ENCODE measurements around the gene WDPCP. TPM values are rescaled to one million over a fixed set of nuclear protein-coding genes. Genes with fewer than 3 reads are reported as not detected.
"Not testable (repeated sequence)": the region's sequence is repeated elsewhere in the genome, so short reads cannot be mapped to it uniquely, and the experiment has no call there.

Gene WDPCP
- total RNA-seq, 2 experiments from 2014 or later: 14.8 to 29.3 TPM

DNA sequence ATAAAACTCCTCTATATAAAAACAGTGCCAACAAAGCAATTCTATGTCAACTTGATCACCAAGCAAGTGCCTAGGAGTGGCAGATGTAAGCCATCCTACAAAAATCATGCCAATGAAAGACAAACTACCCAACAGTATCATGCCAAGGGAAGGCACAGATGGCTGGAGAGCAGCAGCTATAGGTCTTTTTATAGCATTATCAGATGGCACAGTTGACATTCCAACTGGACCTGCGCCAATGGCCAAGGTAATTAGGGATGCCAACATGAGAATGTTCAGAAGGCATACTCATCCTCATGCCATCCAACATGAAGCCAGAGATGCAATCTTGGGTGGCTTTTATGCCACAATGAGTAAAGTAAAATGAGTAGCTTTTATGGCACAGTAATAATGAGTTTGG, 300.3 kb downstream of the WDPCP start:
- Histone ChIP-seq H3K4me1 (ENCODE audit: insufficient read depth, low read length, poor library complexity, severe bottlenecking) (no peaks in the 10 kb centered on the region), H2AFZ (ENCODE audit: low read length) (no peak overlapping the region), H3K9me3 (ENCODE audit: low read length) (no peaks in the 10 kb centered on the region), H4K20me1 (ENCODE audit: insufficient read depth, low read length) (no peaks in the 10 kb centered on the region), H3K36me3 (ENCODE audit: insufficient read depth, low read length) (no peaks in the 10 kb centered on the region), H3K27ac (ENCODE audit: low read depth, low read length, poor library complexity, severe bottlenecking) (no peak overlapping the region), H3K4me2 (ENCODE audit: low read length) (no peak overlapping the region), H3K4me3 (ENCODE audit: low read depth, low read length, poor library complexity, severe bottlenecking) (no peak overlapping the region), H3K9me2 (ENCODE audit: insufficient read depth, low read length) (no peaks in the 10 kb centered on the region), H3K79me2 (ENCODE audit: insufficient read depth, low read depth, low read length) (no peaks in the 10 kb centered on the region)
- BruUV-seq (replicated peaks): no TSS peak
- ChIA-PET CTCF (ENCODE audit: unreplicated experiment) (no interaction called here), POLR2A (no interaction called here)
- DNase-seq (ENCODE audit: low spot score): no peak
- no peak for TF ChIP-seq EZH2phosphoT487 (IDR thresholded peaks at IDR 0.05; ENCODE audit: borderline replicate concordance, low read depth, low read length)
- TF ChIP-seq, protein P1, sequence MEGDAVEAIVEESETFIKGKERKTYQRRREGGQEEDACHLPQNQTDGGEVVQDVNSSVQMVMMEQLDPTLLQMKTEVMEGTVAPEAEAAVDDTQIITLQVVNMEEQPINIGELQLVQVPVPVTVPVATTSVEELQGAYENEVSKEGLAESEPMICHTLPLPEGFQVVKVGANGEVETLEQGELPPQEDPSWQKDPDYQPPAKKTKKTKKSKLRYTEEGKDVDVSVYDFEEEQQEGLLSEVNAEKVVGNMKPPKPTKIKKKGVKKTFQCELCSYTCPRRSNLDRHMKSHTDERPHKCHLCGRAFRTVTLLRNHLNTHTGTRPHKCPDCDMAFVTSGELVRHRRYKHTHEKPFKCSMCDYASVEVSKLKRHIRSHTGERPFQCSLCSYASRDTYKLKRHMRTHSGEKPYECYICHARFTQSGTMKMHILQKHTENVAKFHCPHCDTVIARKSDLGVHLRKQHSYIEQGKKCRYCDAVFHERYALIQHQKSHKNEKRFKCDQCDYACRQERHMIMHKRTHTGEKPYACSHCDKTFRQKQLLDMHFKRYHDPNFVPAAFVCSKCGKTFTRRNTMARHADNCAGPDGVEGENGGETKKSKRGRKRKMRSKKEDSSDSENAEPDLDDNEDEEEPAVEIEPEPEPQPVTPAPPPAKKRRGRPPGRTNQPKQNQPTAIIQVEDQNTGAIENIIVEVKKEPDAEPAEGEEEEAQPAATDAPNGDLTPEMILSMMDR (conservative IDR thresholded peaks at IDR 0.05; ENCODE audit: low read length): no peak
- intact Hi-C loops (cut with micrococcal nuclease; ENCODE audit: unreplicated experiment): no loop called here

DNA sequence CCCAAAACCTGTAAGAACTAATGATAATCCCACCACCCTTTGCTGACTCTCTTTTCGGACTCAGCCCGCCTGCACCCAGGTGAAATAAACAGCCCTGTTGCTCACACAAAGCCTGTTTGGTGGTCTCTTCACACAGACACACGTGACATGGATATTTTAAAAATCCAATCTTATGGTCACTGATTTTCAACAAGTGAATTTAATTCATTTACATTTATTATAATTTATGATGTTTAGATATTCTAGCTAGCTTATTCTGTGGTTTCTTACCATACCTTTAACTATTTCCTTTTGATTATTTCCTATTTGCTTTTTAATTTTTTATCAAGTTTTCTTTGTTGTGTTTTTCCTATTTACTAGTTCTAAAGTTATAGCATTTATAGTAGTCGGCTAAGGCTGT, 301.8 kb downstream of the WDPCP start:
- BruUV-seq (replicated peaks); H4K20me1 ChIP-seq (ENCODE audit: insufficient read depth, low read length); H3K27ac ChIP-seq (ENCODE audit: low read depth, low read length, poor library complexity, severe bottlenecking); H3K79me2 ChIP-seq (ENCODE audit: insufficient read depth, low read depth, low read length); H3K4me2 ChIP-seq (ENCODE audit: low read length); H2AFZ ChIP-seq (ENCODE audit: low read length); H3K36me3 ChIP-seq (ENCODE audit: insufficient read depth, low read length); H3K4me1 ChIP-seq (ENCODE audit: insufficient read depth, low read length, poor library complexity, severe bottlenecking); H3K4me3 ChIP-seq (ENCODE audit: low read depth, low read length, poor library complexity, severe bottlenecking); intact Hi-C loops (cut with micrococcal nuclease; ENCODE audit: unreplicated experiment); DNase-seq (ENCODE audit: low spot score); H3K9me2 ChIP-seq (ENCODE audit: insufficient read depth, low read length); H3K9me3 ChIP-seq (ENCODE audit: low read length); CTCF ChIA-PET (ENCODE audit: unreplicated experiment): not testable (repeated sequence)
- POLR2A ChIA-PET: interaction anchor here (0.7 kb wide), 1 partner anchor 75 kb away, joined by 3 read pairs; no protein-coding TSS in a partner anchor

DNA sequence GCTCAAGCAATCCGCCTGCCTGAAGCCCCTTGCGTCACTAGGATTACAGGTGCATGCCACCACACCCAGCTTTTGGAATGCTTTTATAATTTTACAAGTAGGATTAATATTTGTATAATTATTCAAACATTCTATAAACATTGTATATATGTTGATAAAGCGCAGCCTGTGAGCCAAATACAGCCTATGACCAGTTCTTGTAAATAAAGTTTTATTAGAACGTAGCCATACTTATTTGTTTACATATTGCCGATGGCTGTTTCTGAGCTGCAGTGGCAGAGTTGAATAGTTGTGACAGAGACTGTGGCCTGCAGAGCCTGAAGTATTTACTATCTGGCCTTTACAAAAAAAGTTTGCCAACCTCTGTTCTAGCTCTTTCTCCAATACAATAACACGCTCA, 305.0 kb downstream of the WDPCP start:
- BruUV-seq (replicated peaks): no TSS peak
- H3K27ac ChIP-seq (ENCODE audit: low read depth, low read length, poor library complexity, severe bottlenecking): no peak overlapping the region
- TF ChIP-seq, protein P1 (conservative IDR thresholded peaks at IDR 0.05; ENCODE audit: low read length): no peak
- TF ChIP-seq EZH2phosphoT487 (IDR thresholded peaks at IDR 0.05; ENCODE audit: borderline replicate concordance, low read depth, low read length): no peak
- ChIA-PET POLR2A (no interaction called here), CTCF (ENCODE audit: unreplicated experiment) (no interaction called here)
- H3K36me3 ChIP-seq (ENCODE audit: insufficient read depth, low read length): no peaks in the 10 kb centered on the region
- DNase-seq (ENCODE audit: low spot score): no peak
- no peaks in the 10 kb centered on the region for H3K9me2 ChIP-seq (ENCODE audit: insufficient read depth, low read length)
- no peaks in the 10 kb centered on the region for H3K79me2 ChIP-seq (ENCODE audit: insufficient read depth, low read depth, low read length)
- intact Hi-C loops (cut with micrococcal nuclease; ENCODE audit: unreplicated experiment): no loop called here
- H4K20me1 ChIP-seq (ENCODE audit: insufficient read depth, low read length): no peaks in the 10 kb centered on the region
- no peaks in the 10 kb centered on the region for H3K4me1 ChIP-seq (ENCODE audit: insufficient read depth, low read length, poor library complexity, severe bottlenecking)
- no peak overlapping the region for H3K4me3 ChIP-seq (ENCODE audit: low read depth, low read length, poor library complexity, severe bottlenecking)
- H3K9me3 ChIP-seq (ENCODE audit: low read length): no peaks in the 10 kb centered on the region
- H3K4me2 ChIP-seq (ENCODE audit: low read length): no peak overlapping the region
- H2AFZ ChIP-seq (ENCODE audit: low read length): no peak overlapping the region

All from OCI-LY7 (cell line).